AG09309 (cell line): ENCODE measurements around the gene LRP2.

Experiments used
- DNase-seq: peaks from one replicate; pipeline ENCODE4 v3.0.0-alpha.2; 2010; ENCODE audit warnings: low read depth
- H3K4me3 ChIP-seq: 2 replicates; pipeline ENCODE4 v1.5.1; 2011; ENCODE audit warnings: mild to moderate bottlenecking, low read depth, low read length, moderate library complexity; ENCODE audit not compliant: control insufficient read depth
- TF ChIP-seq, protein P1 (sequence below): IDR thresholded peaks from 2 replicates; pipeline ENCODE4 v1.5.1; 2011; ENCODE audit warnings: mild to moderate bottlenecking, low read depth, low read length, inconsistent platforms; ENCODE audit not compliant: insufficient read depth, control insufficient read depth; ENCODE audit errors: missing control alignments

The LRP2 gene

DNA sequence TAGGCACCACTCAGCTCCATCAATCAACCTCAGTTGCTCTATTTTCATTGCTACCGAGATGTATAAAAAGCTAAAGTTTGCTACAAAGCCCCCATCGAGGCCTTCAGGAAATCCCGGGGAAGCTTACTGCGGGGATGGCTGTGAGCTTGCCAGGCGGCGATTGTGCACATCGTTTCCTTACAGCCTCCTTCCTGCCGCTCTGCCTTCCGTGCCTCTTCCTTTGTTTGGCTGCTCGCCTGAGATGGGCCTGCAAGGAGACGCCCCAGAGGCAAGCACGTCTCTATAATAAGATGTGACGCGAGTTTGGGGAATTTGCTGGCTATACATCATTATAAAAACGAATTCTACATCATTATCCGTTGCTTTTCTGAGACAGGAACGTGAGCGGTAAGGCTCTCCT, 251.4 kb downstream of the LRP2 start:
- TF ChIP-seq, protein P1, sequence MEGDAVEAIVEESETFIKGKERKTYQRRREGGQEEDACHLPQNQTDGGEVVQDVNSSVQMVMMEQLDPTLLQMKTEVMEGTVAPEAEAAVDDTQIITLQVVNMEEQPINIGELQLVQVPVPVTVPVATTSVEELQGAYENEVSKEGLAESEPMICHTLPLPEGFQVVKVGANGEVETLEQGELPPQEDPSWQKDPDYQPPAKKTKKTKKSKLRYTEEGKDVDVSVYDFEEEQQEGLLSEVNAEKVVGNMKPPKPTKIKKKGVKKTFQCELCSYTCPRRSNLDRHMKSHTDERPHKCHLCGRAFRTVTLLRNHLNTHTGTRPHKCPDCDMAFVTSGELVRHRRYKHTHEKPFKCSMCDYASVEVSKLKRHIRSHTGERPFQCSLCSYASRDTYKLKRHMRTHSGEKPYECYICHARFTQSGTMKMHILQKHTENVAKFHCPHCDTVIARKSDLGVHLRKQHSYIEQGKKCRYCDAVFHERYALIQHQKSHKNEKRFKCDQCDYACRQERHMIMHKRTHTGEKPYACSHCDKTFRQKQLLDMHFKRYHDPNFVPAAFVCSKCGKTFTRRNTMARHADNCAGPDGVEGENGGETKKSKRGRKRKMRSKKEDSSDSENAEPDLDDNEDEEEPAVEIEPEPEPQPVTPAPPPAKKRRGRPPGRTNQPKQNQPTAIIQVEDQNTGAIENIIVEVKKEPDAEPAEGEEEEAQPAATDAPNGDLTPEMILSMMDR = no peak
- no peak for DNase-seq
- no peak overlapping the region for H3K4me3 ChIP-seq

DNA sequence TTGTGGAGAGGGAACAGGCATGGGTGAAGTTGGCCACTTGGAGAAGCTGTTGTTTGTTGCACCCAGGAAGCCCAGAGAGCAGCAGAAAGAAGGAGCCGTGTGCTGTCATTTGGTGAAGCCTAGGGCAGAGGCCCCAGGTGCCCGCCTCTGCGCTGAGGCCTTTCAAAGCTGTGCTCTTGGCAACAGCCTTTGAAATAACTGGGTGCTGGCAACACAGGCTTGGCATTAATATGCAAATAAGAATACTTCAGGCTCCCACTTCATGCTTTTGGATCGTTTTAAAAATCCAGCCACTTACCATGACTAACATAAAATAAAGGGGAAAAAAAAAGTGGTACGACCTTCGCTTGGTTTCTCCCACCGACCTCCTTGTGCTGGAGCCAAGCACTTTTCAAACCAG, 251.9 kb downstream of the LRP2 start:
- no peak for DNase-seq
- H3K4me3 ChIP-seq = no peak overlapping the region
- TF ChIP-seq, protein P1 = no peak

DNA sequence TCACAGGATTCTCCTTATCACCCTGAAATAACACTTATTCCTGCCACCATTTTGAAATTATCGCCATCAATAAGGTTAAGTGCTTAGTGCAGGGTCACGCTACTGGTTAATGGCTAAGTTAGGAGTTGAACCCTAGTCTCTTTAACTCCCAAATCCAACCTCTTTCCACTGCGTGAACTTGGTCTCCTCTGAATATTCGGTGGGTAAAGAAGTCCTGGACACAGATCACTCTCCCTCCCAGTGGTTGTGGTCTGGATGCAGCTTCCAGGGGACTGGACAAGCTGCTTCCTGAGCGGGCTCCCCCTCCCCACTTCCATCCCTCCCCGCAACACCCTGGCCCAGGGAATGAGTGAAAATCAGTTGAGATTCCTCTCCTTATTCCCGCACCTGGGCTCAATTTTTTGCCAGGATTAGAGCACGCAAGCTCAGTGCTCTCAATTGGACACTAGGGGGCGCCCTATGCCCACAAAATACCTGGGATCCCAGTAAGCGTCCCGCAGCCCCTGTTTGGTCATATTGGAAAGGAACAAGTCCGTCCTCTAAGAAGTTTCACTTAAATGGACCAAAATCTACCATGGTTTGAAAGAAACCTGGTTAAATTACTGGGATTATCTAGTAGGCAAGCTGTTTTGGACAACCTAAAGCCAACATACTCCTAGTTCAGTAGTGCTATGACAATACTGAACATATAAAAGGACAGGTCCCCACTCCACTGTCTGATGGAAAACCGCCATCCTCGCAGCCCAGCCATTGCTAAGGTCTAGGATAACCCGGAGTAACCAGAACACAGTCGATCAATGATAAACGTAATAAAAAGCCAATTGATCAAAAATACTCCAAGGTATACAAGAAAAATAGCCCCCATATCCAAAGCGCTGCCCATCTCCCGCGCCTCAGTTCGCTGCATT, 252.6 kb downstream of the LRP2 start:
- no peak overlapping the region for H3K4me3 ChIP-seq
- peak; percentile 29 for DNase-seq
- TF ChIP-seq, protein P1 = peak; percentile 83

DNA sequence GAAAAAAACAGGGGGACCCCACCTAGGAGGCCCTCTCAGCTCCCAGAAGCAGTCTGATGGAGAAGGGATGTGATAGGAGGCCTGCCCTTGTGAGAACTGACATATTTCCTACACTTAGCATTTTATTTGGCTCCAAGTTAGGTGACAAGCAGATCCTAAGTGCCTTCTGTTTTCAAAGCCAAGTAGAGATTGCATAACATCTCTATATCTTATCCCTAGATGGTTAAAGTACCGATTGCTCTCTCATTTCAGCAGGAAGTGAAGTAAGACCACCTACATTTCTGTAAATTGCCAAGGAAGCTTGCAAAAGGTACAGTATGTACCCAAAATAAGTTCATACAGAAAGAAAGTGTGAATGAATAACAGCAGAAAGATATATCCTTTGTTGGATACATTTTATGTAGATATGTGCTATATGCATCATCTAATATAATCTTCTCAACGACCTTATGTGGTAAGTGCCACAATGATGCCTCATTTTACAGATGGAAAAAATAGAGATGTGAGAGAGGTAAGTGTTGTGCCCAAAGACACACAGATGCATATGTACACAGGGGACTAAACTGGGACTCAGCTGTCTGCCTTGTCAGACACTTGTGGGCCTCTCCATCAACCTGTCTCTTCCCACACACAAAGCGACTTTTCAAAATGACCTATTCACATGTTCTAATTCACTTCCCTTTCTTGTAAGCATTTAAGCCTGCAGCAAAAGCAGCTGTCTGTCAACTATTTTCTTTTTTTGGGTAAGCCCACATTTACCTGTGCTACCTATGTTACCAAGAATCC, 254.0 kb downstream of the LRP2 start:
- no peak overlapping the region for H3K4me3 ChIP-seq
- TF ChIP-seq, protein P1 = no peak
- no peak for DNase-seq

DNA sequence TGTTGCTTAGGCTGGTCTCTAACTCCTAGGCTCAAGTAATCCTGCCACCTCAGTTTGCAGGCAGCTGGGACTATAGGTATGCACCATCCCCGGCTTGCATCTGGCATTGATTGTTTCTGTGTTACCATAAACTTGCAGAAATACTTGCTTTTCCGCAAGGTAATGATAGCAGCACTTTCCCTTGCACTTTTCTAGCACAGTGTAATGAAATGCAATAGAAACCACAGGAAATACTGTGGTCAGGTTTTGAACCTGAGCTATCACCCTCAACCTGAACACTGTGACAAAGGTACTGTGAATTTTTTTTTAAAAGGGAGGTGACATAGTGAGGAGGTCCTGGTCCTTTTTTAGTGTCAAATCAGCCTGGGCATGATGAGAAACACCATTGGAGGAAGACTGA, 254.7 kb downstream of the LRP2 start:
- DNase-seq = no peak
- TF ChIP-seq, protein P1 = no peak

DNA sequence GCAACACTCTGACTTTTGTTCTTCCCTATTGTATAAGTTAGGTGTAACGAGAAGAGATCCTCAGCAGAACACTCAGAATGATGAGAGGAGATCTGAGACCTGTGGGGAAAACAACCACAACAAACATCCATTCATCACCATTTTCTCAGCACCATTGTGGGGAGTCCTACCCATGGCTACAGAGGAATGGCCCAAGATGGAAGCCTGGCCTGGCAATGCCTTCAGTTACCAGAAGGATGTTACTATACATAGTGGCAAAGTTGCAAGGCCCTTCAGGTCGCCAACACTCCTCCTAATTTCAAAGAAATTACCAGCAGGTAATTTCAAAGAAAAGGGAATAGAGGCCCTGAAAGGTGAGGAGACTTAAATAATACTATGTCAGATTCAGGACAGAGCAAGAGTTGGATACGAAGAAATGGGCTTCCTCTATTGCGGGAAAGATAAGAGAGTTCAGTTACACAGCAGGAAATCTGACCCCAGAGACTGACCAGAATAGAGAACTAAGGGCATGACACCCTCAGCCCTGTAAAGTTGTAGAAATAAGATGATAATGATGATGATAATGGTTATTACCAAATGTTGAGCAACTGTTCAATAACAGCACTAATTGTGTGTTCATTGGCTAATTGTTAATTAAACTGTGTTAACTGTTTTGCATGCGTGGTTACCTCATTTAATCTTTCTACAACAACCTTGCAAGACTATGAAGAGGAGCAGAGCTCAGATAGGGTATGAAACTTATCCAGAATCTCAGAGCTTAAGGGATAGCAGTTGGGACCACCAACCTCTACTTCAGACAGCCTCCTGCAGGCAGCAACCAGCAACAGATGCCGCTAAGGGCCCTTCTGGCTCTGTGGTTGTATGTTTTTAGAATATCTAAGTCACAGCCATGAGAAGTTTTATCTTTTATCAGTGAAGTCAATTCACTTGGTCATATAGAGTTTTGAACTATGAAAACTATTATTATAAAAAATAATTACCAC, 255.5 kb downstream of the LRP2 start:
- no peak overlapping the region for H3K4me3 ChIP-seq
- TF ChIP-seq, protein P1 = no peak
- no peak for DNase-seq

More for the DNA sequence above, 254.7 kb downstream of the LRP2 start:
- H3K4me3 ChIP-seq = no peak overlapping the region
